Epithelial cell of esophagus (primary cell): ENCODE data around the gene WDR7.

Experiments used
- DNase-seq: peaks from one replicate; pipeline ENCODE4 v3.0.0; 2010; ENCODE audit warnings: low read depth
- H3K4me3 ChIP-seq: 2 replicates; pipeline ENCODE4 v1.5.1; 2011; ENCODE audit warnings: mild to moderate bottlenecking, low read length, control low read depth
- TF ChIP-seq, protein P1 (sequence below): IDR thresholded peaks from 2 replicates; pipeline ENCODE4 v1.5.1; 2011; ENCODE audit warnings: low read depth, mild to moderate bottlenecking, low read length, control low read depth, inconsistent platforms; ENCODE audit not compliant: insufficient read depth; ENCODE audit errors: missing control alignments

WDR7 gene

DNA sequence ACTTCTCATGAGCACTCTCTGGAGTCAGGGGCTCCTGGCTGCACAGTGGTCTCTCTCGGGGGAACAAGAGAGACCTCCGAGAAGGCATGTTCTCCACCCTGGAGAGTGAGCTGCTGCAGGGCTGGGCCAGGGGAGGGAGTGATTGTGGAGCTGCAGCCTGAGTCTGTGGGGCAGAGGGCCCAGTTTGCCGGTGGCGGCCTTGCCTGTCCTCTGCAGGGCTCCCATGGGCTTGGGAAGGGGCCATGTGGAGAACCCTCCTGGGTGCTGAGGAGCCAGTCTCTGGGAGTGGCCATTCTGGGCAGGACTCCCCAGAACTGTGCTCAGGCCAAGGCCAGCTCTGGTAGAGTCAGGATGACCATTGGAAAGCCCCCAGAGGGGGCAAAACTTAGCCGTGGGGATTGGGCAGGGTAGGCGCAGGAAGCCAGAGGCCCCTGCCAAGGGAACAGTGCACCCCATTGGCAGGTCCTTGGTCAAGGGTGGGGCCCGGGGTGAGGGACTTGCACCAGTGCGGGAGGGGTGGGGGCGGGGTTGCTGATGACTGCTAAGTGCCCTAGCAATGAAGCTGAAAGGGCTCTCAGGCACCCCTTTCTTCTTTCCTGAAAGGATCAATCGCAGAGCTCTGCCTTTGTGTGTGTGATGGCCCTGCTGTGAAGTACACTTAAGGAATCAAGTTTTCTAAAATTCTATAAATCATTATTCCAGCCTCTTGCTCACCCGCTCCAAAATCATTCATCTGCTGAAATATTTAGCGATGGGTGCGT lies 426.0 kb downstream of the WDR7 start:
- no peak overlapping the region for H3K4me3 ChIP-seq
- DNase-seq = no peak
- TF ChIP-seq, protein P1, sequence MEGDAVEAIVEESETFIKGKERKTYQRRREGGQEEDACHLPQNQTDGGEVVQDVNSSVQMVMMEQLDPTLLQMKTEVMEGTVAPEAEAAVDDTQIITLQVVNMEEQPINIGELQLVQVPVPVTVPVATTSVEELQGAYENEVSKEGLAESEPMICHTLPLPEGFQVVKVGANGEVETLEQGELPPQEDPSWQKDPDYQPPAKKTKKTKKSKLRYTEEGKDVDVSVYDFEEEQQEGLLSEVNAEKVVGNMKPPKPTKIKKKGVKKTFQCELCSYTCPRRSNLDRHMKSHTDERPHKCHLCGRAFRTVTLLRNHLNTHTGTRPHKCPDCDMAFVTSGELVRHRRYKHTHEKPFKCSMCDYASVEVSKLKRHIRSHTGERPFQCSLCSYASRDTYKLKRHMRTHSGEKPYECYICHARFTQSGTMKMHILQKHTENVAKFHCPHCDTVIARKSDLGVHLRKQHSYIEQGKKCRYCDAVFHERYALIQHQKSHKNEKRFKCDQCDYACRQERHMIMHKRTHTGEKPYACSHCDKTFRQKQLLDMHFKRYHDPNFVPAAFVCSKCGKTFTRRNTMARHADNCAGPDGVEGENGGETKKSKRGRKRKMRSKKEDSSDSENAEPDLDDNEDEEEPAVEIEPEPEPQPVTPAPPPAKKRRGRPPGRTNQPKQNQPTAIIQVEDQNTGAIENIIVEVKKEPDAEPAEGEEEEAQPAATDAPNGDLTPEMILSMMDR = no peak

DNA sequence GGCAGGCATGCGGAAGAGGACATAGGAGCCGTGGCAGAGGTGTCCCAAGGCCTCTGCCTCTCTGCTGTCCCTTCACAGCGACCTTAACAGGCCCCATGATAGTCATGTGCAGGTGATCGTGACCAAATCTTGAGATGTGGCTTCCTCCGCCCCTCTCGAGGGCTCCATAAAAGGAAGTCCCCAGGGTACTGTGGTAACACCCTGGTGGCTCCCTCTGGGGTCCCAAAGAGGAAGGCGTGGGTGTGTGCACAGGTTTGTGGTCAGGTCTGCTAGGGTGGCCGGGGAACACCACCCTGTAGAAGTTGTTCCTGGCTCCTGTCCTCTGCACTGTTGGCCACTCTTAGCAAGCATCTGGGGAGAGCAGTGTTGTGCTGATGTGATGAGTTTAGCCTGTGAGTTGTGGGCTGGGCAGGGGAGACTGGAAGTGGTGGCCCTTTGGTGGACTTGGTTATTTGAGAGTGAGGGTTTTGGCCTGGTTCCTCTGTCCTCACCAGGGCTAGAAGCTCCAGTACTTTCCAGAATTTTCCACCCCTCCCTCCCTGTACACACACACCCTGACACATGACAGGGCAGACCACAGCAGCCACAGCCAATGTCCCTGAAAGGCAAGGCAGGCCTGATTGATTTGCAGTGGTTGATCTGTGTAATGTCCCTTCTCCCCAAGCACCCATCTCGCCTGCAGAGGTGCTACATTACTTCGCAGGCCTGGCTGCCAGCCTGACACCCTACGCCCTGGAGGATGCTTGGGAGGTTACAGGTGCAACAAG lies 426.8 kb downstream of the WDR7 start:
- no peak for DNase-seq
- no peak overlapping the region for H3K4me3 ChIP-seq
- TF ChIP-seq, protein P1 = no peak

DNA sequence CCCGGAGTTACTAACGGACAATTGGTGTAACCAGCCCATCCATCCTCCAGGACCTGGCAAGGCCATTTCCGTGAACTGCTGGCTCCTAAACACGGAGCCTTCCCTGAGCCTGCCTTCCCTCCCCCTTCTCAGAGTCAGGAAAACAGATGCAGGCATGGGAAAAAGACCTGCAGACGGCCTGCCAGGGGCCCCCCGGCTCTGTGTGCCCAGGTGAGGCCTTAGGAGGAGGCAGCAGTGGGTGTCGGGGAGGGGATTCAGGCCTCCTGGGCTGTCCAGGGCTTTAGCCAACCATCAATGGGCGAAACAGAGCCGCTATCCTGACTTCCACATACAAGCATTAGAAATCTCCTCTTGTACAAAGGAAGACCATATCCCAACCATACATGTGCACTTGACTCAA lies 427.5 kb downstream of the WDR7 start:
- DNase-seq = no peak
- no peak overlapping the region for H3K4me3 ChIP-seq
- TF ChIP-seq, protein P1 = no peak

DNA sequence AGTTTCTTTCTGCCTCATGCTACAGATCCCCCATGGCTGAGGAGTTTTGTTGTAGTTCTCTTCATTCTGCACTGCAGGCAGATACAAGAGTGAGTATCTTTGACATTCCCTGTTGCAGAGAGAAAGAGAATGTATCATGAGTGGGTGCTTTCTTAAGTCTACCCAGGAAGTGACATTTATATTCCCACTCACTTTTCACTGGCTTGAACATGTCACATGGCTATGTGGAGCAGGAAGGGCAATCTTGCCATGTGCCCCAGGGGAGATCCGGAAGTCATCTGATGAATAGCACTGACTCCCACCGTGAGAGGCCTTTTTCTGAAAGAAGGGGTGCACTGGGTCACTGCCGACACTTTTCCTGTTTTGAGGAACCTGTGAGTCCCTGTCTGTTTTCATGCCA lies 429.3 kb downstream of the WDR7 start:
- TF ChIP-seq, protein P1 = no peak

DNA sequence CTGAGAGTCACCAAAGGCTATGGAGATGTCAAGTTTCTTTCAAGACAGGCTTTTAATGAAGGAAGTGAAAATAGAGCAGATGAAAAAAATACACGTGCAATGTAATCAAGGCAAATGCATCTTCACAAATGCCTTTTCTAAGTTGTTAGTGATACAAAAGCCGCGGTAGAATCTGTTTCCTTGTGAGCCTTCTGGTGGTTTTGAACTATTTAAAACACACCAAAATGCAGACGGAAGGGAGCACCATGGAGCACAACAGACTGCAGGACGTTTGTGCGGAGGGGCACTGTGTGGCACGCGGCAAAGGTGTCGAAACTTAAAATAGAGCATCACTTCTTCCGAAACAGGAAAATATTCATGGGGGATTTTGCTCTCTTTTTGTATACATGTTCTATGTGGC lies 430.7 kb downstream of the WDR7 start:
- TF ChIP-seq, protein P1 = no peak
- no peak for DNase-seq
- H3K4me3 ChIP-seq = no peak overlapping the region

More for the DNA sequence above, 429.3 kb downstream of the WDR7 start:
- DNase-seq = no peak
- H3K4me3 ChIP-seq = no peak overlapping the region

DNA sequence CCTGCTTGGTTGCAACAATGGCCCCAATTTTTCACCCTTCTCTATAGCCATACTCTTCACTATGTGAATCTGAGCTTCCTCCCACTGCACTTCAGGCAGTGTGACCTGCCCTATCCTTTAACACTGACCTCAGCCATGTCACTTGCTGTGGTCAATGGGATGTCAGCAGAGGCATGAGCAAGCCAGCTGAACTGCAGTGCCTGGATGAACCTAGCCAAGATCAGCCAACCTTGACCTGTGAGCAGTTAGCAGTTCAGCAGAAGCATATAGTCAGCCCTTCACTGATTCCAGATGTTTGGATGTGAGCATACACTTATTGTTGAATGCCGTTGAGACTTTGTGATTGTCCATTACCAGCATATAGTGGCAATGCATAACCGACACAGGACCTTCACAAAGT lies 432.3 kb downstream of the WDR7 start:
- TF ChIP-seq, protein P1 = no peak
- no peak for DNase-seq
- no peak overlapping the region for H3K4me3 ChIP-seq
